Cardiac muscle cell (in vitro differentiated cells and primary cell): ENCODE results near the gene ADAMTSL2. TPM values are rescaled to one million over a fixed set of nuclear protein-coding genes. Genes with fewer than 3 reads are reported as not detected.
A peak's percentile ranks its signal among the peaks of the same experiment; 100 is the strongest.

Experiments used
- DNase-seq, 2 donors: peaks; one replicate each; pipeline versions ENCODE4 v3.0.0 to v3.0.0-alpha.2; 2010 to 2017; ENCODE audit warnings: low read depth in 1 of 2, low spot score in 1 of 2
- H3K27ac ChIP-seq: fragments of 200-600 bp; sonication (generic); 2 replicates; pipeline ENCODE4 v1.5.1; 2016
- H3K27me3 ChIP-seq: fragments of 200-600 bp; sonication (generic); 2 replicates; pipeline ENCODE4 v1.6.0; 2016; ENCODE audit warnings: control low read depth
- H3K36me3 ChIP-seq: fragments of 200-600 bp; sonication (generic); 2 replicates; pipeline ENCODE4 v1.5.1; 2016; ENCODE audit warnings: control low read depth
- H3K4me1 ChIP-seq: fragments of 200-600 bp; sonication (generic); 2 replicates; pipeline ENCODE4 v1.8.1; 2017; ENCODE audit warnings: low read depth, mild to moderate bottlenecking, mixed run types
- H3K4me3 ChIP-seq: fragments of 200-600 bp; sonication (generic); 2 replicates; pipeline ENCODE4 v1.5.1; 2016; ENCODE audit warnings: mild to moderate bottlenecking
- H3K9me3 ChIP-seq: fragments of 200-600 bp; sonication (generic); 2 replicates; pipeline ENCODE4 v1.5.1; 2017; ENCODE audit warnings: low read depth, mild to moderate bottlenecking, control low read depth
- polyA plus RNA-seq: library from polyadenylated mRNA; unstranded; fragments of >200 nt; fragmentation: Nextera tagmentation; extraction: Ambion mirVana; gene quantifications from 2 replicates; pipeline ENCODE4 v1.2.1, GENCODE V29; 2016
- total RNA-seq: library from RNA; depleted of rRNA; stranded (reverse); fragments of >200 nt; gene quantifications from 2 replicates; pipeline ENCODE4 v1.2.3, GENCODE V29; 2016
- TF ChIP-seq, protein P1 (sequence below): IDR thresholded peaks from 2 replicates; pipeline ENCODE4 v1.5.1; 2012; ENCODE audit warnings: low read depth, mild to moderate bottlenecking, low read length

Gene ADAMTSL2
- total and polyA plus RNA-seq, 2 experiments from 2014 or later: 18.4 to 27.2 TPM

DNA sequence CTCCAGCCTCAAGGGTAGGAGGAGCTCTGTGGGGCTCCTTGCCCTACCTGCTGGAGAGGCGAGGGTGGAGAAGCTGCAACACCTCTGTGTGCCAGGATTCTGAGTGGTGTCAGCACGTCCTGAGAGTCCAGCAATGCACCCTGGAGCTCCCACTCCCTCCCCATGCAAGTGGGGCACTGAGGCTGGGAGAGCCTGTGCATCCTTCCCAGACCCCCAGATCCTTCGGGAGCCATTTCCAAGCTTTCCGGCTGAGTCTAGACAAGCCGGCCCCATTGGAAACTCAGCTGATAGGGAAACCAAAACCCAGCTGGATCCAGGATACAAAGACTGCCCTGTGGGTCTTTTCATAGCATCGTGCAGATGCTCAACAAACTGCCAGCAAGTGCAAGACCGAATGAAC, 72.9 kb downstream of the ADAMTSL2 start:
- TF ChIP-seq, protein P1, sequence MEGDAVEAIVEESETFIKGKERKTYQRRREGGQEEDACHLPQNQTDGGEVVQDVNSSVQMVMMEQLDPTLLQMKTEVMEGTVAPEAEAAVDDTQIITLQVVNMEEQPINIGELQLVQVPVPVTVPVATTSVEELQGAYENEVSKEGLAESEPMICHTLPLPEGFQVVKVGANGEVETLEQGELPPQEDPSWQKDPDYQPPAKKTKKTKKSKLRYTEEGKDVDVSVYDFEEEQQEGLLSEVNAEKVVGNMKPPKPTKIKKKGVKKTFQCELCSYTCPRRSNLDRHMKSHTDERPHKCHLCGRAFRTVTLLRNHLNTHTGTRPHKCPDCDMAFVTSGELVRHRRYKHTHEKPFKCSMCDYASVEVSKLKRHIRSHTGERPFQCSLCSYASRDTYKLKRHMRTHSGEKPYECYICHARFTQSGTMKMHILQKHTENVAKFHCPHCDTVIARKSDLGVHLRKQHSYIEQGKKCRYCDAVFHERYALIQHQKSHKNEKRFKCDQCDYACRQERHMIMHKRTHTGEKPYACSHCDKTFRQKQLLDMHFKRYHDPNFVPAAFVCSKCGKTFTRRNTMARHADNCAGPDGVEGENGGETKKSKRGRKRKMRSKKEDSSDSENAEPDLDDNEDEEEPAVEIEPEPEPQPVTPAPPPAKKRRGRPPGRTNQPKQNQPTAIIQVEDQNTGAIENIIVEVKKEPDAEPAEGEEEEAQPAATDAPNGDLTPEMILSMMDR: no peak
- Histone ChIP-seq H3K27ac (no peak overlapping the region), H3K4me3 (no peak overlapping the region), H3K9me3 (no peaks in the 10 kb centered on the region), H3K27me3 (peaks cover 38% of the 10 kb centered on the region), H3K36me3 (no peaks in the 10 kb centered on the region), H3K4me1 (no peaks in the 10 kb centered on the region)
- DNase-seq: no peak

DNA sequence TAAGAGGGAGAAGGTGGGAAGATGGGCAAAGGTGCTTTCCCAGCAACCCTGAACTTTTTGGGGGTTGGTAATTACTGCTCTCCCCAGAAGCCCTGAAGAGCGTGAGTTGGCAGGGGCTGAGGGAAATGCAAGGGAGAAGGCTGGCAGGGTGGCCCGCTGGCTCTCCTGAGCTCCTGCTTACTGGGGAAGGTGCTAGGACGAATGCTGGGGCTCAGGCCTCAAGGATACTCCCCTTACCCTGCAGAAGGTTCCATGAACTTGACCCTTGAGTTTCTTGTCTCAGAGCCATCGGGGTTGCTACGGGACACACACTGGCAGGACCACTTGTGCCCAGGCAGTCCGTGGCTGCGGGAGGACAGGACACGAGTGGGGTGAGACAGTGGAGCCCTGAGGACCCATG, 73.5 kb downstream of the ADAMTSL2 start:
- no peaks in the 10 kb centered on the region for H3K4me1 ChIP-seq
- no peaks in the 10 kb centered on the region for H3K36me3 ChIP-seq
- H3K9me3 ChIP-seq: no peaks in the 10 kb centered on the region
- H3K27ac ChIP-seq: no peak overlapping the region
- no peak for DNase-seq
- H3K27me3 ChIP-seq: peaks cover 44% of the 10 kb centered on the region
- TF ChIP-seq, protein P1: no peak
- H3K4me3 ChIP-seq: no peak overlapping the region

- Histone ChIP-seq H3K4me1 (no peaks in the 10 kb centered on the region), H3K27ac (no peak overlapping the region), H3K9me3 (no peaks in the 10 kb centered on the region), H3K27me3 (peaks cover 47% of the 10 kb centered on the region), H3K36me3 (no peaks in the 10 kb centered on the region), H3K4me3 (no peak overlapping the region)
- TF ChIP-seq, protein P1: no peak
- DNase-seq: no peak
These were observed 73.9 kb downstream of the ADAMTSL2 start for GRCh38 chr9:133608382-133608781.

DNA sequence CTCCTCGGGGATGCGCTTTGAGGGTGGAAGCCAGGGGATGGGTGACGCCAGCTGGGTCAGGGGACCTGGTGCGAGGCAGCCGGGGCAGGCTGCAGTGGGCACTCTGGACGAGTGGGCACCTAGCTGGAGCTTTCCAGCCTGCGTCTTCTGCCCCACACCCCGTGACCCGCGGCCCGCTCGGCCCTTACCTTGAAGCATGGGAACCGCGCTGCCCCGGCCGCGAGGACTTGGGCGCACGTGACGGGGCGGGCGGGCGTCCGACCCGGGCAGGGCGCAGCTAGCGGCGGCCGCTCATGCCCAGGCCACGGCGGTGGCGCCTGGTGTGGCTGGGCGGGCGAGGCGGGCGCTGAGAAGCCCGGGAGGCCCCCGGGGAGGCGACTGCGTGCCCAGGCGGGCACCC, 74.4 kb downstream of the ADAMTSL2 start:
- H3K4me3 ChIP-seq: peak overlapping the region; percentile 30

GRCh38 chr9:133609311-133610098, 75.0 kb downstream of the ADAMTSL2 start, which contains the start of gene FAM163B:
FAM163B (minus strand) TSS chr9:133609389; CDS start chr9:133580223, 29,166 bp downstream.
- Histone ChIP-seq H3K9me3 (no peaks in the 10 kb centered on the region), H3K27me3 (peaks cover 54% of the 10 kb centered on the region), H3K4me3 (peak within 1 kb of the TSS; percentile 30), H3K27ac (no peak within 1 kb of the TSS), H3K36me3 (no peaks in the 10 kb centered on the region), H3K4me1 (no peaks in the 10 kb centered on the region)
- DNase-seq: peak; percentile 69 to 89
- TF ChIP-seq, protein P1: no peak

More for the DNA sequence above, 74.4 kb downstream of the ADAMTSL2 start:
- Histone ChIP-seq H3K27me3 (peaks cover 52% of the 10 kb centered on the region), H3K27ac (no peak overlapping the region), H3K9me3 (no peaks in the 10 kb centered on the region), H3K4me1 (no peaks in the 10 kb centered on the region), H3K36me3 (no peaks in the 10 kb centered on the region)
- TF ChIP-seq, protein P1: no peak
- DNase-seq: no peak
